T-helper 2 cell (primary cell): Measurements from ENCODE around the gene SOWAHD.
"Not testable (repeated sequence)": the region's sequence is repeated elsewhere in the genome, so short reads cannot be mapped to it uniquely, and the experiment has no call there.

ENCODE experiments used
- DNase-seq, 5 experiments: peaks; one replicate each; pipeline versions ENCODE4 v3.0.0 to v3.0.0-alpha.2; 2012 to 2022
- total RNA-seq, 2 donors: gene quantifications; one replicate each; lab custom pipeline; 2026; lab: John Stamatoyannopoulos, UW

The SOWAHD gene
- 0 to 0.13 reads per million in 2 donors for total RNA-seq

GRCh38 chrX:119757979-119758730 is at the start of gene SOWAHD:
Gene SOWAHD (plus strand): TSS chrX:119758588. CDS start chrX:119758668, 80 bp downstream.
- peak in 3 of 5 experiments; percentile 14 to 32 (median 30) for DNase-seq

- DNase-seq = no peak
Observed at GRCh38 chrX:119708936-119709335, 49.5 kb upstream of the SOWAHD start.

- no peak for DNase-seq
Observed at GRCh38 chrX:119709630-119710029, 48.8 kb upstream of the SOWAHD start.

GRCh38 chrX:119721487-119721886 is 36.9 kb upstream of the SOWAHD start:
- no peak for DNase-seq

GRCh38 chrX:119721926-119722325 is 36.5 kb upstream of the SOWAHD start:
- DNase-seq = no peak

GRCh38 chrX:119726900-119727555 is 31.4 kb upstream of the SOWAHD start:
- DNase-seq = peak in 2 of 5 experiments; percentile 12 to 85

- no peak for DNase-seq
Observed at GRCh38 chrX:119728487-119728886, 29.9 kb upstream of the SOWAHD start.

- DNase-seq = peak in 4 of 5 experiments; percentile 34 to 72 (median 46)
Observed at GRCh38 chrX:119729408-119730201, 28.8 kb upstream of the SOWAHD start.

GRCh38 chrX:119734897-119735339 is 23.5 kb upstream of the SOWAHD start:
- no peak for DNase-seq

GRCh38 chrX:119735467-119735866 is 22.9 kb upstream of the SOWAHD start:
- no peak for DNase-seq

- no peak for DNase-seq
Observed at GRCh38 chrX:119736206-119736764, 22.1 kb upstream of the SOWAHD start.

GRCh38 chrX:119738742-119739141 is 19.6 kb upstream of the SOWAHD start:
- DNase-seq = no peak

- no peak for DNase-seq
Observed at GRCh38 chrX:119745283-119745848, 13.0 kb upstream of the SOWAHD start.

GRCh38 chrX:119750131-119750530 is 8.3 kb upstream of the SOWAHD start:
- DNase-seq = not testable (repeated sequence)

- DNase-seq = not testable (repeated sequence)
Observed at GRCh38 chrX:119750751-119751150, 7.6 kb upstream of the SOWAHD start.

- DNase-seq = no peak
Observed at GRCh38 chrX:119753001-119753400, 5.4 kb upstream of the SOWAHD start.

GRCh38 chrX:119753639-119754257 is 4.6 kb upstream of the SOWAHD start:
- peak in 3 of 5 experiments; percentile 37 to 89 (median 58) for DNase-seq

- peak in 3 of 5 experiments; percentile 33 to 91 (median 60) for DNase-seq
Observed at GRCh38 chrX:119755981-119756533, 2.3 kb upstream of the SOWAHD start.

- peak in 1 of 5 experiments; percentile 64 for DNase-seq
Observed at GRCh38 chrX:119756926-119757635, 1.3 kb upstream of the SOWAHD start.

GRCh38 chrX:119757646-119757978 is 776 bp upstream of the SOWAHD start:
- DNase-seq = no peak

GRCh38 chrX:119758731-119759247 is 401 bp downstream of the SOWAHD start:
- peak in 4 of 5 experiments; percentile 17 to 42 (median 23) for DNase-seq
